SK-N-SH treated with all-trans-retinoic acid at 6 μM for 48 hours (cell line): Measurements from ENCODE around the gene INSYN1.

Experiments used
- ARNTL ChIP-seq: fragments of 450-650 bp; formaldehyde crosslinking; IDR thresholded peaks from 2 replicates; pipeline ENCODE4 v1.5.0; 2020; ENCODE audit warnings: low read depth, mild to moderate bottlenecking, moderate library complexity, borderline replicate concordance
- BACH2 ChIP-seq: fragments of 250-450 bp; sonication (Bioruptor Pico); IDR thresholded peaks from 2 replicates; pipeline ENCODE4 v1.9.0; 2021; ENCODE audit warnings: mild to moderate bottlenecking, borderline replicate concordance
- CSDC2 ChIP-seq: fragments of 250-450 bp; sonication (Bioruptor Pico); IDR thresholded peaks from 2 replicates; pipeline ENCODE4 v1.5.0; 2020; ENCODE audit warnings: mild to moderate bottlenecking, moderate library complexity
- ESRRG ChIP-seq: fragments of 250-450 bp; sonication (Bioruptor Pico); IDR thresholded peaks from 2 replicates; pipeline ENCODE4 v1.6.1; 2021; ENCODE audit warnings: mild to moderate bottlenecking
- OSR1 ChIP-seq: fragments of 250-450 bp; sonication (Bioruptor Pico); IDR thresholded peaks from 2 replicates; pipeline ENCODE4 v1.8.0; 2022; ENCODE audit warnings: moderate library complexity, mild to moderate bottlenecking, inconsistent platforms
- SNAI2 ChIP-seq: fragments of 250-450 bp; sonication (Bioruptor Pico); IDR thresholded peaks from 2 replicates; pipeline ENCODE4 v1.5.0; 2020; ENCODE audit warnings: mild to moderate bottlenecking, moderate library complexity
- TCF4 ChIP-seq: fragments of 250-450 bp; sonication (Bioruptor Pico); IDR thresholded peaks from 2 replicates; pipeline ENCODE4 v1.8.0; 2021; ENCODE audit warnings: mild to moderate bottlenecking, moderate library complexity, borderline replicate concordance
- ZFP3 ChIP-seq: fragments of 250-450 bp; sonication (Bioruptor Pico); IDR thresholded peaks from 2 replicates; pipeline ENCODE4 v1.5.0; 2020; ENCODE audit warnings: mild to moderate bottlenecking, moderate library complexity
- ZNF565 ChIP-seq: fragments of 450-650 bp; formaldehyde crosslinking; conservative IDR thresholded peaks from 2 replicates; pipeline ENCODE4 v1.5.0; 2020; ENCODE audit warnings: low read depth, mild to moderate bottlenecking, moderate library complexity
- ZNF70 ChIP-seq: fragments of 450-650 bp; formaldehyde crosslinking; IDR thresholded peaks from 2 replicates; pipeline ENCODE4 v1.5.0; 2020; ENCODE audit warnings: mild to moderate bottlenecking, moderate library complexity
- TF ChIP-seq, protein P1 (sequence below): fragments of 250-450 bp; sonication (Bioruptor Pico); IDR thresholded peaks from 2 replicates; pipeline ENCODE4 v1.8.0; 2021; ENCODE audit warnings: low read depth, mild to moderate bottlenecking, moderate library complexity, borderline replicate concordance
- TF ChIP-seq, protein P2 (sequence below): fragments of 250-450 bp; sonication (Bioruptor Pico); IDR thresholded peaks from 2 replicates; pipeline ENCODE4 v1.5.1; 2021; ENCODE audit warnings: mild to moderate bottlenecking, moderate library complexity
- TF ChIP-seq, protein P3 (sequence below): fragments of 250-450 bp; sonication (Bioruptor Pico); IDR thresholded peaks from 2 replicates; pipeline ENCODE4 v1.5.0; 2020; ENCODE audit warnings: mild to moderate bottlenecking, moderate library complexity
- TF ChIP-seq, protein P4 (sequence below): fragments of 250-450 bp; sonication (Bioruptor Pico); IDR thresholded peaks from 2 replicates; pipeline ENCODE4 v1.8.0; 2020; ENCODE audit warnings: mild to moderate bottlenecking, moderate library complexity, borderline replicate concordance

DNA sequence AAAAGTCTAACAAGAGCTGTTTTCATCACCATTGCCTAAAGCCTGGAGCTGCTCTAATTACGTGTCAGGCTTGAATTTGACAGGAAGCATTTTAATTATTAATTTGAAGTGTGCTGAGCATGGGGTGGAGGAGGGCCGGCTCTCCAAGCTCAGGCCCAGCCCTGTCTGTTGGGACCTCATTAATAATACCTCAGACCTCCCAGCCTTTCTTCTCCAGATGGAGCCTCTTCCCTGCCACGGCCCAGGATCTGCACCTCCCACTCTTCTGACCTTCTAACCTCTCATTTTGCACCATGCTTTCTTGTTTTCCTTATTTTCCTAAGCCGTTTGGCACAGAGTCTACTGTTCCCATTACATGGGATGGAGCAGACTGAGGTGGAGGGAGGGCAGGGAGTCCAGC lies 30.0 kb downstream of the INSYN1 start:
- TF ChIP-seq ZNF70 (CRISPR knock-in tag): no peak
- TF ChIP-seq BACH2 (CRISPR knock-in tag): no peak
- TF ChIP-seq, protein P1, sequence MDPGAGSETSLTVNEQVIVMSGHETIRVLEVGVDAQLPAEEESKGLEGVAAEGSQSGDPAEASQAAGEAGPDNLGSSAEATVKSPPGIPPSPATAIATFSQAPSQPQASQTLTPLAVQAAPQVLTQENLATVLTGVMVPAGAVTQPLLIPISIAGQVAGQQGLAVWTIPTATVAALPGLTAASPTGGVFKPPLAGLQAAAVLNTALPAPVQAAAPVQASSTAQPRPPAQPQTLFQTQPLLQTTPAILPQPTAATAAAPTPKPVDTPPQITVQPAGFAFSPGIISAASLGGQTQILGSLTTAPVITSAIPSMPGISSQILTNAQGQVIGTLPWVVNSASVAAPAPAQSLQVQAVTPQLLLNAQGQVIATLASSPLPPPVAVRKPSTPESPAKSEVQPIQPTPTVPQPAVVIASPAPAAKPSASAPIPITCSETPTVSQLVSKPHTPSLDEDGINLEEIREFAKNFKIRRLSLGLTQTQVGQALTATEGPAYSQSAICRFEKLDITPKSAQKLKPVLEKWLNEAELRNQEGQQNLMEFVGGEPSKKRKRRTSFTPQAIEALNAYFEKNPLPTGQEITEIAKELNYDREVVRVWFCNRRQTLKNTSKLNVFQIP (CRISPR knock-in tag): no peak
- TF ChIP-seq, protein P2, sequence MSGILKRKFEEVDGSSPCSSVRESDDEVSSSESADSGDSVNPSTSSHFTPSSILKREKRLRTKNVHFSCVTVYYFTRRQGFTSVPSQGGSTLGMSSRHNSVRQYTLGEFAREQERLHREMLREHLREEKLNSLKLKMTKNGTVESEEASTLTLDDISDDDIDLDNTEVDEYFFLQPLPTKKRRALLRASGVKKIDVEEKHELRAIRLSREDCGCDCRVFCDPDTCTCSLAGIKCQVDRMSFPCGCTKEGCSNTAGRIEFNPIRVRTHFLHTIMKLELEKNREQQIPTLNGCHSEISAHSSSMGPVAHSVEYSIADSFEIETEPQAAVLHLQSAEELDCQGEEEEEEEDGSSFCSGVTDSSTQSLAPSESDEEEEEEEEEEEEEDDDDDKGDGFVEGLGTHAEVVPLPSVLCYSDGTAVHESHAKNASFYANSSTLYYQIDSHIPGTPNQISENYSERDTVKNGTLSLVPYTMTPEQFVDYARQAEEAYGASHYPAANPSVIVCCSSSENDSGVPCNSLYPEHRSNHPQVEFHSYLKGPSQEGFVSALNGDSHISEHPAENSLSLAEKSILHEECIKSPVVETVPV: no peak
- no peak for TF ChIP-seq ESRRG (CRISPR knock-in tag)
- no peak for TF ChIP-seq ZFP3
- no peak for TF ChIP-seq TCF4 (CRISPR knock-in tag)
- no peak for TF ChIP-seq SNAI2 (CRISPR knock-in tag)
- no peak for TF ChIP-seq OSR1
- TF ChIP-seq, protein P3, sequence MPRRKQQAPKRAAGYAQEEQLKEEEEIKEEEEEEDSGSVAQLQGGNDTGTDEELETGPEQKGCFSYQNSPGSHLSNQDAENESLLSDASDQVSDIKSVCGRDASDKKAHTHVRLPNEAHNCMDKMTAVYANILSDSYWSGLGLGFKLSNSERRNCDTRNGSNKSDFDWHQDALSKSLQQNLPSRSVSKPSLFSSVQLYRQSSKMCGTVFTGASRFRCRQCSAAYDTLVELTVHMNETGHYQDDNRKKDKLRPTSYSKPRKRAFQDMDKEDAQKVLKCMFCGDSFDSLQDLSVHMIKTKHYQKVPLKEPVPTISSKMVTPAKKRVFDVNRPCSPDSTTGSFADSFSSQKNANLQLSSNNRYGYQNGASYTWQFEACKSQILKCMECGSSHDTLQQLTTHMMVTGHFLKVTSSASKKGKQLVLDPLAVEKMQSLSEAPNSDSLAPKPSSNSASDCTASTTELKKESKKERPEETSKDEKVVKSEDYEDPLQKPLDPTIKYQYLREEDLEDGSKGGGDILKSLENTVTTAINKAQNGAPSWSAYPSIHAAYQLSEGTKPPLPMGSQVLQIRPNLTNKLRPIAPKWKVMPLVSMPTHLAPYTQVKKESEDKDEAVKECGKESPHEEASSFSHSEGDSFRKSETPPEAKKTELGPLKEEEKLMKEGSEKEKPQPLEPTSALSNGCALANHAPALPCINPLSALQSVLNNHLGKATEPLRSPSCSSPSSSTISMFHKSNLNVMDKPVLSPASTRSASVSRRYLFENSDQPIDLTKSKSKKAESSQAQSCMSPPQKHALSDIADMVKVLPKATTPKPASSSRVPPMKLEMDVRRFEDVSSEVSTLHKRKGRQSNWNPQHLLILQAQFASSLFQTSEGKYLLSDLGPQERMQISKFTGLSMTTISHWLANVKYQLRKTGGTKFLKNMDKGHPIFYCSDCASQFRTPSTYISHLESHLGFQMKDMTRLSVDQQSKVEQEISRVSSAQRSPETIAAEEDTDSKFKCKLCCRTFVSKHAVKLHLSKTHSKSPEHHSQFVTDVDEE (CRISPR knock-in tag): no peak
- no peak for TF ChIP-seq CSDC2
- no peak for TF ChIP-seq ZNF565 (CRISPR knock-in tag)
- TF ChIP-seq, protein P4, sequence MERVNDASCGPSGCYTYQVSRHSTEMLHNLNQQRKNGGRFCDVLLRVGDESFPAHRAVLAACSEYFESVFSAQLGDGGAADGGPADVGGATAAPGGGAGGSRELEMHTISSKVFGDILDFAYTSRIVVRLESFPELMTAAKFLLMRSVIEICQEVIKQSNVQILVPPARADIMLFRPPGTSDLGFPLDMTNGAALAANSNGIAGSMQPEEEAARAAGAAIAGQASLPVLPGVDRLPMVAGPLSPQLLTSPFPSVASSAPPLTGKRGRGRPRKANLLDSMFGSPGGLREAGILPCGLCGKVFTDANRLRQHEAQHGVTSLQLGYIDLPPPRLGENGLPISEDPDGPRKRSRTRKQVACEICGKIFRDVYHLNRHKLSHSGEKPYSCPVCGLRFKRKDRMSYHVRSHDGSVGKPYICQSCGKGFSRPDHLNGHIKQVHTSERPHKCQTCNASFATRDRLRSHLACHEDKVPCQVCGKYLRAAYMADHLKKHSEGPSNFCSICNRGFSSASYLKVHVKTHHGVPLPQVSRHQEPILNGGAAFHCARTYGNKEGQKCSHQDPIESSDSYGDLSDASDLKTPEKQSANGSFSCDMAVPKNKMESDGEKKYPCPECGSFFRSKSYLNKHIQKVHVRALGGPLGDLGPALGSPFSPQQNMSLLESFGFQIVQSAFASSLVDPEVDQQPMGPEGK (CRISPR knock-in tag): no peak
- TF ChIP-seq ARNTL (CRISPR knock-in tag): no peak
